ENCODE measurements around the gene RASL11B. TPM values are rescaled to one million over a fixed set of nuclear protein-coding genes. Genes with fewer than 3 reads are reported as not detected.

Gene RASL11B
- total RNA-seq (ENCODE audit: low replicate concordance) = 0.63 TPM in 1 of 2 replicates, not detected in the other

GRCh38 chr4:52861879-52862616 lies at the start of gene RASL11B:
Gene RASL11B, plus strand, starts transcription at chr4:52862317. Its CDS starts 191 bp downstream, at chr4:52862508.
- TF ChIP-seq CTCF (IDR thresholded peaks at IDR 0.05; ENCODE audit: insufficient read depth, low read length) = no peak

GRCh38 chr4:52813546-52813945 lies 48.6 kb upstream of the RASL11B start:
- no peak overlapping the region for H3K4me3 ChIP-seq (ENCODE audit: low read depth, low read length)
- no peak for TF ChIP-seq CTCF (IDR thresholded peaks at IDR 0.05; ENCODE audit: insufficient read depth, low read length)
- DNase-seq (ENCODE audit: low read depth) = no peak

More at GRCh38 chr4:52861879-52862616, at the start of gene RASL11B:
- DNase-seq (ENCODE audit: low read depth) = peak; percentile 44
- peak within 1 kb of the TSS; percentile 76 for H3K4me3 ChIP-seq (ENCODE audit: low read depth, low read length)

GRCh38 chr4:52822583-52822971 lies 39.5 kb upstream of the RASL11B start:
- peak; percentile 11 for DNase-seq (ENCODE audit: low read depth)

GRCh38 chr4:52822972-52823701 lies 39.0 kb upstream of the RASL11B start:
- DNase-seq (ENCODE audit: low read depth) = peak; percentile 55
- H3K4me3 ChIP-seq (ENCODE audit: low read depth, low read length) = no peak overlapping the region
- TF ChIP-seq CTCF (IDR thresholded peaks at IDR 0.05; ENCODE audit: insufficient read depth, low read length) = no peak

More at GRCh38 chr4:52822583-52822971, 39.5 kb upstream of the RASL11B start:
- H3K4me3 ChIP-seq (ENCODE audit: low read depth, low read length) = no peak overlapping the region
- no peak for TF ChIP-seq CTCF (IDR thresholded peaks at IDR 0.05; ENCODE audit: insufficient read depth, low read length)

- H3K4me3 ChIP-seq (ENCODE audit: low read depth, low read length) = no peak overlapping the region
- TF ChIP-seq CTCF (IDR thresholded peaks at IDR 0.05; ENCODE audit: insufficient read depth, low read length) = no peak
- no peak for DNase-seq (ENCODE audit: low read depth)
Observed at GRCh38 chr4:52823702-52824092, 38.4 kb upstream of the RASL11B start.

GRCh38 chr4:52824270-52824602 lies 37.9 kb upstream of the RASL11B start:
- no peak overlapping the region for H3K4me3 ChIP-seq (ENCODE audit: low read depth, low read length)
- no peak for TF ChIP-seq CTCF (IDR thresholded peaks at IDR 0.05; ENCODE audit: insufficient read depth, low read length)
- DNase-seq (ENCODE audit: low read depth) = no peak

Data from fibroblast of the aortic adventitia (primary cell).